Trophoblast cell (in vitro differentiated cells and primary cell): Measurements from ENCODE around the gene KNTC1.
A peak's percentile ranks its signal among the peaks of the same experiment; 100 is the strongest.
"Not testable (repeated sequence)": the region's sequence is repeated elsewhere in the genome, so short reads cannot be mapped to it uniquely, and the experiment has no call there.

Experiments used
- DNase-seq, 2 donors: peaks; one replicate each; pipeline ENCODE4 v3.0.0-alpha.2; 2016
- H2AFZ ChIP-seq: 2 replicates; pipeline ENCODE4 v1.6.1; 2013; ENCODE audit warnings: low read length, moderate library complexity, mild to moderate bottlenecking; ENCODE audit not compliant: insufficient read depth, poor library complexity
- H2AK5ac ChIP-seq: 2 replicates; pipeline ENCODE4 v1.6.1; 2013; ENCODE audit warnings: mild to moderate bottlenecking, low read length
- H2BK120ac ChIP-seq: 2 replicates; pipeline ENCODE4 v1.6.1; 2013; ENCODE audit warnings: low read length, mild to moderate bottlenecking, moderate library complexity; ENCODE audit not compliant: insufficient read depth, poor library complexity
- H2BK12ac ChIP-seq: 2 replicates; pipeline ENCODE4 v1.6.1; 2013; ENCODE audit warnings: mild to moderate bottlenecking, low read length, moderate library complexity
- H2BK5ac ChIP-seq: 2 replicates; pipeline ENCODE4 v1.6.1; 2013; ENCODE audit warnings: low read length, low read depth, moderate library complexity, mild to moderate bottlenecking; ENCODE audit not compliant: poor library complexity
- H3K14ac ChIP-seq: 2 replicates; pipeline ENCODE4 v1.6.1; 2013; ENCODE audit warnings: mild to moderate bottlenecking, low read length
- H3K18ac ChIP-seq: 2 replicates; pipeline ENCODE4 v1.6.1; 2013; ENCODE audit warnings: mild to moderate bottlenecking, low read length
- H3K23ac ChIP-seq: 2 replicates; pipeline ENCODE4 v1.6.1; 2013; ENCODE audit warnings: low read length
- H3K27ac ChIP-seq: 2 replicates; pipeline ENCODE4 v1.5.1; 2013; ENCODE audit warnings: low read depth, mild to moderate bottlenecking, inconsistent platforms, low read length, moderate library complexity
- H3K27me3 ChIP-seq: 2 replicates; pipeline ENCODE4 v1.6.1; 2013; ENCODE audit warnings: inconsistent platforms, mild to moderate bottlenecking, low read length, moderate library complexity; ENCODE audit not compliant: insufficient read depth
- H3K36me3 ChIP-seq, 2 experiments: 1 replicate in 1 of 2; 2 replicates in 1 of 2; pipeline ENCODE4 v1.6.1; 2013; ENCODE audit warnings: low read length in 2 of 2, mild to moderate bottlenecking in 2 of 2, moderate library complexity in 1 of 2; ENCODE audit not compliant: insufficient read depth in 2 of 2, control insufficient read depth in 1 of 2
- H3K4ac ChIP-seq: 2 replicates; pipeline ENCODE4 v1.6.1; 2013; ENCODE audit warnings: low read depth, mild to moderate bottlenecking, low read length, moderate library complexity
- H3K4me1 ChIP-seq, 2 experiments: 1 replicate in 1 of 2; 2 replicates in 1 of 2; pipeline ENCODE4 v1.6.1; 2013; ENCODE audit warnings: low read length in 2 of 2, mild to moderate bottlenecking in 2 of 2, moderate library complexity in 1 of 2; ENCODE audit not compliant: insufficient read depth in 2 of 2, control insufficient read depth in 1 of 2
- H3K4me2 ChIP-seq: 2 replicates; pipeline ENCODE4 v1.6.1; 2013; ENCODE audit warnings: inconsistent platforms, mild to moderate bottlenecking, low read length, moderate library complexity
- H3K4me3 ChIP-seq: 2 replicates; pipeline ENCODE4 v1.5.1; 2013; ENCODE audit warnings: mild to moderate bottlenecking, low read depth, low read length, inconsistent platforms
- H3K79me1 ChIP-seq: one replicate; pipeline ENCODE4 v1.6.1; 2013; ENCODE audit warnings: low read length
- H3K79me2 ChIP-seq: 2 replicates; pipeline ENCODE4 v1.6.1; 2013; ENCODE audit warnings: low read length, mild to moderate bottlenecking; ENCODE audit not compliant: control insufficient read depth, insufficient read depth, poor library complexity
- H3K9ac ChIP-seq: 2 replicates; pipeline ENCODE4 v1.6.1; 2013; ENCODE audit warnings: mild to moderate bottlenecking, low read length
- H3K9me3 ChIP-seq: 2 replicates; pipeline ENCODE4 v1.6.1; 2013; ENCODE audit warnings: low read depth, mild to moderate bottlenecking, control low read depth, inconsistent platforms, low read length; ENCODE audit not compliant: insufficient read depth
- H4K12ac ChIP-seq: 2 replicates; pipeline ENCODE4 v1.6.1; 2013; ENCODE audit warnings: low read depth, mild to moderate bottlenecking, low read length, moderate library complexity
- H4K8ac ChIP-seq: 2 replicates; pipeline ENCODE4 v1.6.1; 2013; ENCODE audit warnings: low read depth, mild to moderate bottlenecking, low read length, moderate library complexity
- H4K91ac ChIP-seq: one replicate; pipeline ENCODE4 v1.6.1; 2013; ENCODE audit warnings: low read depth, mild to moderate bottlenecking, low read length, moderate library complexity
- WGBS: extraction: QIAGEN DNeasy Blood & Tissue Kit; methylation state at CpG from one replicate; pipeline ENCODE4 v1.1.7; 2013; ENCODE audit warnings: missing lambda C conversion rate; ENCODE audit not compliant: insufficient read length, insufficient coverage; ENCODE audit errors: extremely low coverage; 5-methylcytosine and 5-hydroxymethylcytosine counted together

The KNTC1 gene

GRCh38 chr12:122653291-122653690, 126.2 kb downstream of the KNTC1 start:
- not testable (repeated sequence) for H4K12ac ChIP-seq, H2BK5ac ChIP-seq, H3K36me3 ChIP-seq, H3K79me2 ChIP-seq, H3K4ac ChIP-seq, H2BK120ac ChIP-seq, H4K91ac ChIP-seq, H3K9me3 ChIP-seq, H3K4me3 ChIP-seq, H2BK12ac ChIP-seq, H3K79me1 ChIP-seq, H3K23ac ChIP-seq, H3K27me3 ChIP-seq, H3K18ac ChIP-seq, H3K9ac ChIP-seq, H4K8ac ChIP-seq, DNase-seq, H3K27ac ChIP-seq, H3K14ac ChIP-seq, H3K4me1 ChIP-seq, H3K4me2 ChIP-seq, H2AFZ ChIP-seq
- H2AK5ac ChIP-seq: peak overlapping the region; percentile 18
- no CpG with 5 or more reads among the region's 8 CpGs for WGBS

GRCh38 chr12:122656298-122656697, 129.2 kb downstream of the KNTC1 start:
- Histone ChIP-seq H4K8ac (no peak overlapping the region), H3K4me3 (no peak overlapping the region), H3K79me2 (no peaks in the 10 kb centered on the region), H2BK12ac (no peak overlapping the region), H3K9ac (no peak overlapping the region), H3K27ac (no peak overlapping the region), H2BK5ac (no peak overlapping the region), H2AFZ (no peak overlapping the region), H3K4ac (no peak overlapping the region), H3K27me3 (no peaks in the 10 kb centered on the region), H3K18ac (no peak overlapping the region), H3K4me2 (no peak overlapping the region), H3K4me1 (no peaks in the 10 kb centered on the region), H2AK5ac (no peak overlapping the region), H3K36me3 (no peaks in the 10 kb centered on the region), H3K23ac (no peak overlapping the region), H4K12ac (no peak overlapping the region), H3K14ac (no peak overlapping the region), H3K9me3 (no peaks in the 10 kb centered on the region), H4K91ac (no peak overlapping the region), H3K79me1 (no peaks in the 10 kb centered on the region), H2BK120ac (no peak overlapping the region)
- DNase-seq: no peak
- no CpG with 5 or more reads among the region's 3 CpGs for WGBS

- Histone ChIP-seq H3K14ac (no peak overlapping the region), H3K18ac (no peak overlapping the region), H3K4ac (no peak overlapping the region), H3K9ac (no peak overlapping the region), H2AFZ (no peak overlapping the region), H3K9me3 (no peaks in the 10 kb centered on the region), H3K79me1 (no peaks in the 10 kb centered on the region), H3K36me3 (no peaks in the 10 kb centered on the region), H3K79me2 (no peaks in the 10 kb centered on the region), H4K8ac (no peak overlapping the region), H3K4me2 (no peak overlapping the region), H2BK120ac (no peak overlapping the region), H2AK5ac (no peak overlapping the region), H2BK5ac (no peak overlapping the region), H4K91ac (no peak overlapping the region), H3K27ac (no peak overlapping the region), H4K12ac (no peak overlapping the region), H3K23ac (no peak overlapping the region), H3K27me3 (no peaks in the 10 kb centered on the region), H2BK12ac (no peak overlapping the region), H3K4me1 (no peaks in the 10 kb centered on the region), H3K4me3 (no peak overlapping the region)
- WGBS: no CpG with 5 or more reads among the region's 6 CpGs
- DNase-seq: no peak
These were observed 132.5 kb downstream of the KNTC1 start for GRCh38 chr12:122659579-122659978.

GRCh38 chr12:122661246-122661645, 134.2 kb downstream of the KNTC1 start:
- no peak overlapping the region for H4K8ac ChIP-seq
- no peaks in the 10 kb centered on the region for H3K79me2 ChIP-seq
- H3K9ac ChIP-seq: no peak overlapping the region
- no peak overlapping the region for H3K4ac ChIP-seq
- no peak overlapping the region for H2BK120ac ChIP-seq
- no peak overlapping the region for H3K18ac ChIP-seq
- no CpG with 5 or more reads among the region's 16 CpGs for WGBS
- H2BK12ac ChIP-seq: no peak overlapping the region
- H4K91ac ChIP-seq: no peak overlapping the region
- H3K14ac ChIP-seq: no peak overlapping the region
- peak; percentile 50 to 58 for DNase-seq
- no peak overlapping the region for H3K4me2 ChIP-seq
- H2AFZ ChIP-seq: no peak overlapping the region
- no peak overlapping the region for H3K27ac ChIP-seq
- H3K27me3 ChIP-seq: no peaks in the 10 kb centered on the region
- no peaks in the 10 kb centered on the region for H3K79me1 ChIP-seq
- no peak overlapping the region for H2BK5ac ChIP-seq
- no peak overlapping the region for H4K12ac ChIP-seq
- no peak overlapping the region for H3K23ac ChIP-seq
- no peaks in the 10 kb centered on the region for H3K36me3 ChIP-seq
- H3K4me3 ChIP-seq: no peak overlapping the region
- no peaks in the 10 kb centered on the region for H3K4me1 ChIP-seq
- no peaks in the 10 kb centered on the region for H3K9me3 ChIP-seq
- H2AK5ac ChIP-seq: no peak overlapping the region
